Activated CD8-positive, alpha-beta memory T cell treated with anti-CD3 and anti-CD28 coated beads for 36 hours (primary cell): ENCODE data around the gene HES2. TPM values are rescaled to one million over a fixed set of nuclear protein-coding genes. Genes with fewer than 3 reads are reported as not detected.
"Not testable (repeated sequence)": the region's sequence is repeated elsewhere in the genome, so short reads cannot be mapped to it uniquely, and the experiment has no call there.

Experiments used
- CTCF ChIA-PET: fragments of 350-600 bp; sonication (Branson Sonifier 250); formaldehyde crosslinking; loops from one replicate; lab custom pipeline; 2021; ENCODE audit warnings: antibody characterized with exemption; lab: Charles Lee
- POLR2A ChIA-PET: fragments of 350-600 bp; sonication (Branson Sonifier 250); formaldehyde crosslinking; loops from one replicate; lab custom pipeline; 2021; ENCODE audit warnings: antibody characterized with exemption; lab: Charles Lee
- total RNA-seq, 2 experiments: library from RNA; stranded (reverse); gene quantifications; one replicate each; pipeline ENCODE4 v1.2.3, GENCODE V29; 2021

Gene HES2
- total RNA-seq, 2 experiments from 2014 or later: 0.15 TPM; not detected in 1

- ChIA-PET CTCF (no interaction called here), POLR2A (no interaction called here)
Observed at GRCh38 chr1:6456800-6457466, 37.2 kb upstream of the HES2 start.

DNA sequence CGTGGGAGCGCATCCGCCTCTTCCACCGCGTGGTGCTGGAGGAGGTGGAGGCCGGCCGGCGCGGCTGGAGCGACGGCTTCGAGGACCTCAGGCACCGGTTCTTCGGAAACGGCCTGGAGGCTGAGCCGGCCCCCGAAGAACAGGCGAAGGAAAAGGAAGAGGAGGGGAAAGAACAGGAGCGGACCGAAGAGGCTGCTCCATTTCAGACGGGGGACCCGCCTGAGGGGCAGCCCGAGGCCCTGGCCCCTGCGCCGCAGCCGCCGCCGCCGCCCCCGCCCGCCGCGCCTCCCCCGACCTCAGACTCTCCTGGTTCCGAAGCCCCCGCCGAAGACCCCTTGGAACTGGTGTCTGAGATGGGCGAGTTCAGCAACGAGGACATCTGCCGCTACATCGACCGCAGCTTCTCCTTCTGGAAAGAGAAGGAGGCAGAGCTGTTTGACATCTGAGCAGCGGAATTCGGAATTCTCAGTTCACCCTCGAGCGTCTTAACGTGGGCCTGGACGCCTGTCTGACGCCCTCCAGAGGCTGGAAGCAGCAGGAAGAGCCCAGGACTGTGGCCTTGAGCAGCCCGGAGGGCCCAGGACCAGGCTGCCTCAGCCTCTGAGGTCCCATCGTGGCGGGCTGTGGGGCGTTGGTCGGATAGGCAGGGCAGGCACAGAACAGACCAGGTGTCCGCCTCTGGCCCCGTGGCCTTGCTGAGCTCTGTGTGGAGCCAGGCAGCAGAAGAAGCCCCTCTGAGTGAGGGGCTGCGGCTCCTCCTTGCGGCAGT lies 36.2 kb upstream of the HES2 start:
- CTCF ChIA-PET: interaction anchor here (0.8 to 2.2 kb wide), 4 partner anchors 8 to 33 kb away, joined by 3 to 5 read pairs (median 4); no protein-coding TSS in a partner anchor
- POLR2A ChIA-PET: not testable (repeated sequence)

GRCh38 chr1:6454856-6455751 lies 35.4 kb upstream of the HES2 start:
- ChIA-PET POLR2A (no interaction called here), CTCF (interaction anchor here (0.6 to 2.2 kb wide), 10 partner anchors 8 to 39 kb away, joined by 3 to 7 read pairs (median 4); no protein-coding TSS in a partner anchor)

GRCh38 chr1:6453895-6454855 lies 34.5 kb upstream of the HES2 start:
- POLR2A ChIA-PET: not testable (repeated sequence)
- CTCF ChIA-PET: interaction anchor here (0.6 to 2.2 kb wide), 8 partner anchors 8 to 40 kb away, joined by 3 to 7 read pairs (median 5); no protein-coding TSS in a partner anchor

- ChIA-PET POLR2A (no interaction called here), CTCF (interaction anchor here (1.1 to 5.5 kb wide), 5 partner anchors 9 to 206 kb away, joined by 3 to 40 read pairs (median 5); no protein-coding TSS in a partner anchor)
Observed at GRCh38 chr1:6450943-6451373, 31.2 kb upstream of the HES2 start.

DNA sequence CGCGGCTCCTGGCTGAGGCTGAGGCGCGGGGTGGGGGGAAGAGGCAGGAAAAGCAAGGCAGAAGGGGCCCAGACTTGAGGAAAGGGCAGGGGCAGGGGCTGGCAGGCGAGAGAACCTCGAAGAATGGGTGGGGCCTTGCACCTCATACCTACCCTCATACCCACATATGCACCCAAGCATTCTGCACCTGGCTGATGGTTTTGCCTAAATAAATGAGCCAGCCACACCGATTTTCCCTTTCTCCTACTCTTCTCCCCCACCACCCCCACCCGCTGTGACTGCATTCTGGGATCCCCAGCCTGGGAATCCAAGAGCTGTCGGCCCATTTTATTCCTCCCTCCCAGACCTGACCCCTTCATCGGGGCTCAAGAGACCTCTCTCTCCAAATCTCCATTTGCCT lies 30.8 kb upstream of the HES2 start:
- CTCF ChIA-PET: interaction anchor here (0.9 to 5.5 kb wide), 5 partner anchors 9 to 46 kb away, joined by 3 to 40 read pairs (median 5); no protein-coding TSS in a partner anchor
- POLR2A ChIA-PET: not testable (repeated sequence)

GRCh38 chr1:6450005-6450450 lies 30.3 kb upstream of the HES2 start:
- ChIA-PET POLR2A (no interaction called here), CTCF (interaction anchor here (0.6 to 5.5 kb wide), 5 partner anchors 10 to 45 kb away, joined by 3 to 40 read pairs (median 5); no protein-coding TSS in a partner anchor)

DNA sequence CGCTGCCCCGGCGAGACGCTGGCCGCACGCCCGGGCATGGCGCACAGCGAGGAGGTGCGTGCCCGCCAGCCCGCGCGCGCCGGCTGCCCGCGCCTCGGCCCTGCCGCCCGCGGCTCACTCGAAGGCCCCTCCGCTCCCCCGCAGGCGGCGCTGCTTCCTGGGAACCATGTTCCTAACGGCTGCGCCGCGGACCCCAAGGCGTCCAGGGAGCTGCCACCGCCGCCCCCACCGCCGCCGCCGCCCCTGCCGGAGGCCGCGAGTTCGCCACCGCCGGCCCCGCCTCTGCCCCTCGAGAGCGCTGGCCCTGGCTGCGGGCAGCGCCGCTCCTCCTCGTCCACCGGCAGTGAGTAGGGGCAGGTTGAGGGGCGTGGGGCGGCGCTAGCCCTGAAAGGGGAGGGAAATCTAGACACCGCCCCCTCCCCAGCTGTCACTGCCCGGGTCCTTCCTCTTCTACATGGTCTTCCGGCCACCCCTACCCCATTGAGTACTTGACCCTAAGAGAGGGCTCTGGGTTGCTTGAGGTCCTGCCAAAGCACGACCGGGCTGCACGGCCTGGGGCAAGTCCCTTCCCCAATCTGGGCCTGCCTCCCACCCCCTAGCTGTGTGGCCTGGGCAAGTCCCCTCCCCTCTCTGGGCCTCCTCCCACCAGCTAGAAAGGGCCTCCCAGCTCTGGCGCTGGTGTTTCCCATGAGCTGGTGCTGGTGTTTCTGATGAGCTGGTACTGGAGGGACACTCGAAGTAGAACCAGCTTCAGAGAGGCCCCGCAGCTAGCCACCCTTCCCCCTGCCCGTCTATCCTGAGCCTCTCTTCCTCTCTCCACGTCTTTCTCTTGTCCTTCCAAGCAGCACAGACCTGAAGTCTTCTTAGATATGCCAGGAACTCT lies 29.3 kb upstream of the HES2 start:
- POLR2A ChIA-PET: no interaction called here
- CTCF ChIA-PET: interaction anchor here (0.6 to 5.5 kb wide), 5 partner anchors 10 to 558 kb away, joined by 3 to 40 read pairs (median 7); no protein-coding TSS in a partner anchor

DNA sequence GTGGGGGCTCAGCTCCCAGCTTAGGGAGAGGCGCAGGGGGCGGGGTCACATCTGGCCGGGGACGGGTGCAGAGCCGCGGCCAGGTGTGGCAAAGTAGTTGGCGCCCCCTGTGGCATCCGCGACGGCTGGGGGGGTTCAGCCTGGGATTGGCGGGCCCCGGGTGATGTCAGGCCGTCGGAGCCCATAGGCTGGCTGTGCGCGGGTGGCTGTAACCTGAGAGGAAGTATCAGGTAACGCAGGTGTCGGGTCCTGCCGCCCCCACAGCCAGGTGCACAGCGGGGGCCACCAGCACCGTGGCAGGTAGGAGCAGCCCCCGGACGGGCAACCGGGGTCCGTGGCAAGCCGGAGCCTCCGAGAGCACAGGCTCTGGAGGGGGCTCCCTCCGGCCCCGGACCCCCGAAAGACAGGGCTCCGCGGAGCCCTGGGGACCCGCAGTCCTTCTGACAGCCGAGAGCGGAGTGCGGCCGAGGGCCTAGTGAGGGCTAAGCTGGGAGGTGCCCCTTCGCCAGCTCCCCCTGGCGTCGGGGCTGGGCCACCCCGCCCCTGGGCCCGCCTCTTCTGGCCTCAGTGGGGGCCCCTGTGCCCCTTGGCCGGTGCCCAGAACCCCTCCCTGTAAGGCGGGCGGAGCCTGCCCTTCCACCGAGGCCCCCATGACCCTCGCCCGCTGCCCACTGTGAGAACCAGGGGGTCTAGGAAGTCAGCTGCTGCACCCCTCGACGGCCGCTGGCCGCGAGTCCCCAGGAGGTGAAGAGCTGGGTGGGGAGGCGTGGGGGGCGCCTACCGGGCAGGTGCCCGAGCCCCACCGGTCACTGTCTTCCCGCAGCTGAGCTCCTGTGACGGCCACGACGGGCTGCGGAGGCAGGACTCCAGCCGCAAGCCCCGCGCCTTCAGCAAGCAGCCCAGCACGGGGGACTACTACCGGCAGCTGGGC lies 28.4 kb upstream of the HES2 start:
- POLR2A ChIA-PET: no interaction called here
- CTCF ChIA-PET: interaction anchor here (0.6 to 5.5 kb wide), 7 partner anchors 9 to 558 kb away, joined by 3 to 40 read pairs (median 5); no protein-coding TSS in a partner anchor

DNA sequence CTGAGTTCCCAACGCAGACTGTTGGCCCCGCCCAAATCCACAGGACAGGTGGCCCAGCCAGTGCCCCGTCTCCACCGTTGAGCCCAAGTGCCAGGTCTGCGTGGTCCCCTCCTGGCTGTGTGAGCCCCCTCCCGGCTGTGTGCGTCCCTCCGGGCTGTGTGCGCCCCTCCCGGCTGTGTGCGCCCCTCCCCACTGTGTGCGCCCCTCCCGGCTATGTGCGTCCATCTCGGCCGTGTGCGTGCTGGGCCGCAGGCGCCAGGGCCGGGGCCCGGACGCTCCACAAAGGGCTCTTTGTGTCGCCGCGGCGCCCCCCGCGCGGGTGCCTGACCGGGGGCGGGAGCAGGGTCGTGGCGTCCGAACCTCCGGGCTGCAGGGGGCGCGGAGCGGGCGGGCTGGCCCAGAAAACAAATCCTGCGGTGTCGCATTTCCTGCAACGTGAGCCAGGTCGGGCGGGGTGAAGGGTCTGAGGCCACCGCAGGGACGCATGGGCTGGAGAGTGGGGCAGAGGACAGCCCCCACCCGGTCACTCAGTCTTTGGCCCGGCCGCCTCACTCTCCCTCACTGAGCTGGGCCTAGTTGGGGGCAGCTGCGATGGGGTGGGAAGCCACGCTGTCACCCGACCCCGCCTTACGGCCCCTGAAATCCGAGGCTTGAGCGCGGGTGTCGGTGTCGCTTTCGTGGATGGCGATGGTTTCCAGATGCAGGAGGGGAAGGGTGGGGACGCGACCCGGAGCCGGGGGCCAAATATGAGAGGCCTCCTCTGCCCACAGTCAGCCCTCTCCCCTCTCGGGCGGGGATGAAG lies 27.5 kb upstream of the HES2 start:
- ChIA-PET CTCF (interaction anchor here (0.7 to 2.2 kb wide), 4 partner anchors 8 to 104 kb away, joined by 3 to 11 read pairs (median 4); no protein-coding TSS in a partner anchor), POLR2A (no interaction called here)

DNA sequence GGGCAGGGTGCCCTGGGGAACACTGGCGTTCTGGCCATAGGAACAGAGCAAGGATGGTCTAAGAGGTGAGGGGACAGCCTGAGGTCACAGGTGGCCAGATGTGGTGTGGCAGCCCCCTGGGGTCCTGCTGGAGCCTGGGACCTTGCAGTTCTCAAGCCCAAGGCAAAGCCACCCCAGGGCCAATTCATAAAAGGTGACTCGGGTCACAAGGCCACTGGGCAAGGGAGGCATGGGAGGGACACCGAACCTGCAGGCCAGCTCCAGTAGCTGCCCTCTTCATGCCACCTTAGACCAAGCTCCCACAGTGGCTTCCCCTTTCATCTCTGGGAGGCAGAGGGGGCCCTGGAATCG lies 26.9 kb upstream of the HES2 start:
- POLR2A ChIA-PET: no interaction called here
- CTCF ChIA-PET: interaction anchor here (0.6 to 1.6 kb wide), 4 partner anchors 8 to 301 kb away, joined by 3 to 5 read pairs (median 3); no protein-coding TSS in a partner anchor

- CTCF ChIA-PET: interaction anchor here (1.0 to 1.6 kb wide), 3 partner anchors 8 to 28 kb away, joined by 3 to 5 read pairs (median 3); no protein-coding TSS in a partner anchor
- POLR2A ChIA-PET: not testable (repeated sequence)
Observed at GRCh38 chr1:6445929-6446328, 26.2 kb upstream of the HES2 start.

GRCh38 chr1:6445062-6445763 lies 25.5 kb upstream of the HES2 start:
- CTCF ChIA-PET: interaction anchor here (1.0 to 1.6 kb wide), 2 partner anchors 10 to 29 kb away, joined by 3 to 5 read pairs; no protein-coding TSS in a partner anchor
- POLR2A ChIA-PET: no interaction called here

DNA sequence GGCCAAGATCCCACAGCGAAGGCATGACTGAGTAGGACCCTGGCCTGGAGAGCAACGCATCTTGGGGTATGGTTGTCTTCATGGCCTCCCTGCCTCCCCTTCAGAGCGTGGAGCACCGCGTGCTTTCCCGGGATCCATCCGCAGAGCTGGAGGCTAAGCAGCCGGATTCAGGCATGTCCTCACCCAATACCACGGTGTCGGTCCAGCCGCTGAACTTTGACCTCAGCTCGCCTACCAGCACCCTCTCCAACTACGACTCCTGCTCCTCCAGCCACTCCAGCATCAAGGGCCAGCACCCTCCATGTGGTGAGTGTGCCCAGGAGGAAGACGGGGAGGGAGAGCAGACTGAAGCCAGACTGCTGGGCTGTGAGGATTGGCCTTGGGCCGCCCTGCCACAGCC lies 24.7 kb upstream of the HES2 start:
- POLR2A ChIA-PET: no interaction called here
- CTCF ChIA-PET: no interaction called here
